ENCODE measurements around the gene ABHD17A.
A peak's percentile ranks its signal among the peaks of the same experiment; 100 is the strongest.
"Not testable (repeated sequence)": the region's sequence is repeated elsewhere in the genome, so short reads cannot be mapped to it uniquely, and the experiment has no call there.

The ABHD17A gene

GRCh38 chr19:1881393-1882088, 3.8 kb downstream of the ABHD17A start:
- DNase-seq (ENCODE audit: low read depth) = not testable (repeated sequence)

- no peak for DNase-seq (ENCODE audit: low read depth)
Observed at GRCh38 chr19:1880611-1881392, 4.5 kb downstream of the ABHD17A start.

- not testable (repeated sequence) for DNase-seq (ENCODE audit: low read depth)
Observed at GRCh38 chr19:1879982-1880381, 5.3 kb downstream of the ABHD17A start.

- not testable (repeated sequence) for DNase-seq (ENCODE audit: low read depth)
Observed at GRCh38 chr19:1878583-1878982, 6.7 kb downstream of the ABHD17A start.

GRCh38 chr19:1877280-1877660, 8.0 kb downstream of the ABHD17A start:
- not testable (repeated sequence) for DNase-seq (ENCODE audit: low read depth)

- DNase-seq (ENCODE audit: low read depth) = not testable (repeated sequence)
Observed at GRCh38 chr19:1876496-1877279, 8.6 kb downstream of the ABHD17A start.

GRCh38 chr19:1875646-1876495, 9.4 kb downstream of the ABHD17A start:
- peak; percentile 76 for DNase-seq (ENCODE audit: low read depth)

- not testable (repeated sequence) for DNase-seq (ENCODE audit: low read depth)
Observed at GRCh38 chr19:1875265-1875645, 10.0 kb downstream of the ABHD17A start.

GRCh38 chr19:1874554-1875185, 10.6 kb downstream of the ABHD17A start:
- DNase-seq (ENCODE audit: low read depth) = no peak

- no peak for DNase-seq (ENCODE audit: low read depth)
Observed at GRCh38 chr19:1873524-1874473, 11.5 kb downstream of the ABHD17A start.

GRCh38 chr19:1872807-1873523, 12.3 kb downstream of the ABHD17A start:
- DNase-seq (ENCODE audit: low read depth) = no peak

- no peak for DNase-seq (ENCODE audit: low read depth)
Observed at GRCh38 chr19:1871630-1872029, 13.7 kb downstream of the ABHD17A start.

- DNase-seq (ENCODE audit: low read depth) = no peak
Observed at GRCh38 chr19:1871140-1871597, 14.1 kb downstream of the ABHD17A start.

GRCh38 chr19:1868971-1869370, 16.3 kb downstream of the ABHD17A start:
- no peak for DNase-seq (ENCODE audit: low read depth)

GRCh38 chr19:1867349-1867724, 18.0 kb downstream of the ABHD17A start:
- DNase-seq (ENCODE audit: low read depth) = no peak

GRCh38 chr19:1866693-1867348, 18.5 kb downstream of the ABHD17A start:
- no peak for DNase-seq (ENCODE audit: low read depth)

GRCh38 chr19:1865172-1866010, 19.9 kb downstream of the ABHD17A start:
- no peak for DNase-seq (ENCODE audit: low read depth)
